HG03469 (cell line): ENCODE results near the gene SUCLA2.

Source experiments
- ATAC-seq: cut with Tn5 transposase; IDR thresholded peaks from one replicate; pipeline ENCODE4 v1.9.1; 2021; ENCODE audit warnings: mild to moderate bottlenecking, moderate library complexity, moderate number of reproducible peaks; ENCODE audit not compliant: unreplicated experiment

SUCLA2 gene

GRCh38 chr13:47904241-47904640, 96.8 kb downstream of the SUCLA2 start:
- ATAC-seq, result no peak

GRCh38 chr13:47903836-47904235, 97.2 kb downstream of the SUCLA2 start:
- ATAC-seq, result no peak

GRCh38 chr13:47901441-47901840, 99.6 kb downstream of the SUCLA2 start:
- no peak for ATAC-seq

DNA sequence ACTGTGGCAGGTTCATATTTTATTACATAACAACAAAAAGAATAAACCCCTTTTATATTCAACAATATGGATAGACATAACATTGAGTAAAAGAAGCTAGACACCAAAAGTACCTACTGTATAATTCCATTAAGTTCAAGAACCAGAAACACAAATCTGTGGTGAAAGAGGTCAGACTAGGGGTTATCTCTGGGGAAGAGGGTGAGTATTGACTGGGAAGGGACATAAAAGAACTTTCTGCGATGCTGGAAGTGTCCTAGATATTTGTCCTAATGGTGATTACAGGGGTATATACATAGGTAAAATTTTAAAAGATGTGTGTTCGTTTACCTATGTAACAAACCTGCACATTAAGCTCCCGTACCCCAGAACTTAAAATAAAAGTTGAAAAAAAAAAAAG, 103.0 kb downstream of the SUCLA2 start:
- ATAC-seq, result no peak

- ATAC-seq, result no peak
Measured at GRCh38 chr13:47897411-47898050, 103.5 kb downstream of the SUCLA2 start.

- no peak for ATAC-seq
Measured at GRCh38 chr13:47896546-47896945, 104.5 kb downstream of the SUCLA2 start.

GRCh38 chr13:47896111-47896510, 105.0 kb downstream of the SUCLA2 start:
- ATAC-seq, result no peak

DNA sequence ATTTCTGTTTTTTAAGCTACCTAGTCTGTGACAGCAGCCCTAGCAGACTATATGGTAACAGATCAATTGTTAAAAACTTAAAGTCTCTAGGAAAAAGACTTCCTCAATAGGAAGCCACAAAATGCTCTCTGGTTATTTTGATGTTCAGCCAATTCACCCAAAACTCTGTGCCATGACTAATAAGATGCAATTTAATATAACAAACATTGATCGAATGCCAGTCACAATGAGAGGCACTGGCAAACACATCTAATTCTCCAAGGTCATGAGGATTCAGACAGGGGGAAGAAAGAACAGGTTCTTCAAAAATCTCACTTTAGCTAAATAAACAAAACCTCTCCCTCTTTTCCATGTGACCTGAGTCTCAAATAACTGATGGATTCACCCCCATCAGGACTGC, 107.5 kb downstream of the SUCLA2 start:
- no peak for ATAC-seq
